Measurements from ENCODE around the gene OR4C12. TPM values are rescaled to one million over a fixed set of nuclear protein-coding genes. Genes with fewer than 3 reads are reported as not detected.

OR4C12 gene
- not detected for total RNA-seq

DNA sequence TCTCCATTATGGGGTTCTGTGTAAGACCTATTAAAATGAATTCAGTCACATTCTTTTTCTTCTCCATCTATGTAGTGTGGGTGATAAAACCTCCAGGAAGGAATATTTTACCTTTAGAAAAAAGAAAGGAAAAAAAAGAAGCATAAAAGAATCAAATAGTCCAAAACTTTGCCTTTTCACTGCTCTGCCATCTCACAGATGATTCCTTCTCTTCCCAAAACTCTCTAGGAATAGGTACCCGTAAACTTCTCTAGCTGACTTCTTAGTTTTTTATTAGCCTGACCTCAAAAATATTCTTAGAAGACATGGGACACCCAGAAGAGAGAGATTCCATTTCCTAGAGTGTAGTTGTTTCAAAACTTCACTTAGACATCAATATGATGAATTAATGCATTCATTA, at the start of gene OR4C12:
Gene OR4C12, minus strand, starts transcription at position 101 of the 400 bp plus-strand sequence. Its CDS starts 34 bp downstream, at position 67.

DNA sequence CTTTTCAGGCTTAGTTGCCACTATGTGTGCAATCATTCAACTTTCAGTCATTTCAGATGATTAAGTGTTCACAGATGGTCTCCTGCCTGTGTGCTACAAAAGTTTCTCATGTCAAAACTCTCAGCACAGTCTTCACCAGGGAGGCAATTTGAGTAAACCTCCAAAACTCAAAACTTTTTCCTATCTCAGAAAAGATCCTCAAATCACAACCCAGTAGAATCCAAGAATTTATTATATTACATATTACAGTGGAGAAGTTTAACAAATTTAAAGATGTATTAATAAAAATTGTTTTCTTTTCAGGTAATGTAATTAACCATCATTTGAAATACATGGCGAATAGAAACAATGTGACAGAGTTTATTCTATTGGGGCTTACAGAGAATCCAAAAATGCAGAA, 30.2 kb downstream of the OR4C12 start, which contains the start of gene OR4C13:
Gene OR4C13, plus strand, starts transcription at position 301 of the 400 bp plus-strand sequence. Its CDS starts 32 bp downstream, at position 333.

Other genes starting within 250 kb of the OR4C12 start
- not detected for gene OR4C13, start 30.1 kb downstream of the OR4C12 start, total RNA-seq
- gene OR4C45, start 50.3 kb upstream of the OR4C12 start, total RNA-seq: not detected